Measurements from ENCODE around the gene HNRNPD. TPM values are rescaled to one million over a fixed set of nuclear protein-coding genes. Genes with fewer than 3 reads are reported as not detected.

The HNRNPD gene
- total and polyA plus RNA-seq, 2 experiments from 2014 or later: 245 to 768 TPM

GRCh38 chr4:82371497-82371896 lies 2.3 kb downstream of the HNRNPD start (continued):
- TF ChIP-seq ZNF114 (CRISPR knock-in tag; IDR thresholded peaks at IDR 0.05): no peak
- no peak for TF ChIP-seq REST (IDR thresholded peaks at IDR 0.05; ENCODE audit: unreplicated experiment)

- Mint-ChIP-seq H3K27ac (no peak overlapping the region), H3K36me3 (ENCODE audit: low read depth) (peaks cover 92% of the 10 kb centered on the region), H3K9me3 (0 out of 3 replicates have a peak, but pooled peaks cover 2% of the 10 kb centered on the region), H3K4me3 (no peak overlapping the region), H3K27me3 (ENCODE audit: insufficient read depth, low read depth, poor library complexity) (peaks cover 5% of the 10 kb centered on the region), H3K4me1 (peaks cover 60% of the 10 kb centered on the region)
- no peak for ATAC-seq
- Histone ChIP-seq H3K4me3 (peak overlapping the region; percentile 15; the same call in 1 of the 2 replicates), H4K20me1 (replicated peaks; ENCODE audit: insufficient read depth) (peaks cover 82% of the 10 kb centered on the region), H3K27me3 (ENCODE audit: insufficient read depth) (no peaks in the 10 kb centered on the region), H2AFZ (no peak overlapping the region), H3K4me1 (ENCODE audit: insufficient read depth) (peaks cover 38% of the 10 kb centered on the region), H3F3A (replicated peaks; ENCODE audit: low read depth) (no peaks in the 10 kb centered on the region), H3K27ac (ENCODE audit: low read depth) (no peak overlapping the region), H3K4me2 (no peak overlapping the region), H3K9me2 (ENCODE audit: insufficient read depth) (no peaks in the 10 kb centered on the region), H3K79me2 (replicated peaks; ENCODE audit: insufficient read depth) (peaks cover 100% of the 10 kb centered on the region), H3K36me3 (ENCODE audit: insufficient read depth) (peaks cover 29% of the 10 kb centered on the region)
- DNase-seq (ENCODE audit: low spot score): no peak
- TF ChIP-seq CTCF (conservative IDR thresholded peaks at IDR 0.05; ENCODE audit: low read depth in 2 of 2) (no peak), EZH2 (IDR thresholded peaks at IDR 0.05; ENCODE audit: low read depth, unreplicated experiment) (no peak), POLR2AphosphoS5 (IDR thresholded peaks at IDR 0.05; ENCODE audit: low read depth) (no peak), ZNF462 (CRISPR knock-in tag; IDR thresholded peaks at IDR 0.05) (no peak), JUNB (IDR thresholded peaks at IDR 0.05; ENCODE audit: unreplicated experiment) (no peak), ZNF331 (CRISPR knock-in tag; IDR thresholded peaks at IDR 0.05; ENCODE audit: low read depth) (no peak), CREB1 (CRISPR knock-in tag; IDR thresholded peaks at IDR 0.05; ENCODE audit: low read depth) (no peak), REST (IDR thresholded peaks at IDR 0.05; ENCODE audit: unreplicated experiment) (no peak)
Observed at GRCh38 chr4:82367438-82368097, 6.2 kb downstream of the HNRNPD start.

Measured in GM23338 (cell line).